Prostate gland (tissue), 2 donors: ENCODE results near the gene HDAC10.
"Not testable (repeated sequence)": the region's sequence is repeated elsewhere in the genome, so short reads cannot be mapped to it uniquely, and the experiment has no call there.

ENCODE experiments used
- CTCF ChIP-seq, 4 experiments: fragments of 200-600 bp in 2 of 4; fragments of 450-650 bp in 2 of 4; sonication (generic) in 2 of 4; IDR thresholded peaks; 1 replicate in 3 of 4; 2 replicates in 1 of 4; pipeline ENCODE4 v1.5.1; 2016 to 2019; ENCODE audit warnings: antibody characterized with exemption in 4 of 4, mild to moderate bottlenecking in 2 of 4, moderate library complexity in 2 of 4
- POLR2A ChIP-seq: fragments of 450-650 bp; IDR thresholded peaks from one replicate; pipeline ENCODE4 v1.6.1; 2016; ENCODE audit warnings: antibody characterized with exemption, mild to moderate bottlenecking

- not testable (repeated sequence) for TF ChIP-seq CTCF (IDR thresholded peaks at IDR 0.05); POLR2A
These were observed 46.1 kb downstream of the HDAC10 start for GRCh38 chr22:50204998-50205397.
